Subcutaneous adipose tissue (tissue), 4 donors: Measurements from ENCODE around the gene GTF2F2. TPM values are rescaled to one million over a fixed set of nuclear protein-coding genes. Genes with fewer than 3 reads are reported as not detected.

Source experiments
- CTCF ChIP-seq: fragments of 450-650 bp; IDR thresholded peaks from one replicate; pipeline ENCODE4 v1.5.1; 2016; ENCODE audit warnings: low read depth, mild to moderate bottlenecking, control low read depth, antibody characterized with exemption, moderate library complexity
- total RNA-seq, 4 donors: library from RNA; depleted of rRNA; stranded (reverse); fragments of >200 nt; gene quantifications; one replicate each; pipeline ENCODE4 v1.1.0, GENCODE V29; 2016

GTF2F2 gene
- total RNA-seq, 4 donors from 2014 or later, result 9.0 to 21.5 (median 15.2) TPM

GRCh38 chr13:45228002-45228401 is 107.7 kb downstream of the GTF2F2 start:
- TF ChIP-seq CTCF, result no peak

GRCh38 chr13:45229172-45229571 is 108.9 kb downstream of the GTF2F2 start:
- no peak for TF ChIP-seq CTCF

DNA sequence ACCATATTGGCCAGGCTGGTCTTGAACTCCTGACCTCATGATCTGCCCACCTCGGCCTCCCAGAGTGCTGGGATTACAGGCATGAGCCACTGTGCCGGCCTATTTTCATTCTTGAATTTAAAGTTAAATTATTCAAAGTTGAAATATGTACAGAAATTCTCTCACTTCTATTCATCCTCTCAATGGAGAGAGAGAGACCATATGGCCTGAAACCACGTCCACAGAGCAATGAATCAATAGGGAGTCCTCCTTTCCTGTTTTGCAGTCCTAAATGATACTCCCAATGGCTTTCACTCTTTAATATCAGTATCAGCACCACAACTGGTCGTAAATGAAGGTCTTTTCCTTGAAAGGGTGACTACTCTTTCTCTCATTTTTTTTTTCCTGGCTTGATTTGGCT is 111.0 kb downstream of the GTF2F2 start:
- TF ChIP-seq CTCF, result no peak

GRCh38 chr13:45231722-45232121 is 111.4 kb downstream of the GTF2F2 start:
- TF ChIP-seq CTCF, result no peak

DNA sequence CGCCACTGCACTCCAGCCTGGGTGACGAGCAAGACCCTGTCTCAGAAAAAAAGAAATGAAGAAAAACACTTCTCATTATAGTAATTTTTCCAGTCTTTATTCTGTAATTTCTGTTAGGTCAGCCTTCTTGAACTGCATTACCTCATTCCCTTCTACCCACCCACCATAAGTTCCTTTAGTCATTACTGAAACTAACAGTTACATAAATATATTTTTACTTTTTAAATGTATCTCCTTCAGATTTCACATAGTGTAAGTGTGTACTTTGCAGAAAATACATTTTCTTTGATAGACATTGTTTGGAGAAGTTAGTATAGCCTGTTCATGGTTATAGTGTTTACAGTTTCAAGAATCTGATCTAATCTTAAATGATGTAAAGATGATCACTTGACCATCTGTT is 112.3 kb downstream of the GTF2F2 start:
- TF ChIP-seq CTCF, result no peak

DNA sequence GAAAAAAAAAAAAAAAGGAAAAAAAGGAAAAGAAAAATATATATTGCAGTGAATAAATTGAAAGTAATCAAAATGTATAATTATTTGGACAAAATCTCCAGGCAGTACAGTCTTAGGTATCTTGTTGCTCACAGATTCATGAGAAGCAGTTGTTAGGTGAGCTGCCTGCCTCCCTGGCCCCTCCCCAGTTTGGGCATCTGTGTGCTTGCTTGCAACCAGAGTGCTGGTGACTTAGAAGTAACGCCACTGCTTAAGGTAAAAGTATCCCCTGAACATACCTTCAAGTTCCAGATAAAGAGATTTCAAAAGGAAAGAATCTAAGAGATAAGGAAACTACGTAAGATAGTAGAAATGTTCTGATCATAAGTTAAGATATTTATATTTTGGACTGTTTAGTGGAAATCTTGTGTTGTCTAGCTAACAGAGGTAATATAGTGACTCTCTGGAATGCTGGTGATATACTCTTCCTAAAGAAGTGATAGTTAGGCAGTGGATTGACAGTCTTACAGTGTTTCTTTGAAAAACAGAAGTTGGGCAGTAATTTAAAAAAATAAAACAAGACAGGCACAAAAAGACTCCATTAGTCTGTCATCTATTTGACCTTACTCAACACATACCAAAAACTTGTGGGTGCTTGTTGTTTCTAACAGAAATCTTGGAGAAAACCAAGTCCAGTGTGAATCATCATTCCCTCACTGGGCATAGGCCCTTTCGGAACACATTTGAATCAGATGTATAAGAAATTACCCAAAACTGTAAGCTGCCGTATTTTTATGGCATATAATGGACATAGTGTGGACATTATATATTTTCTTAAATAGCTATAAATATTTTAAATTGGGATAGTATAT is 118.9 kb downstream of the GTF2F2 start:
- TF ChIP-seq CTCF, result no peak

DNA sequence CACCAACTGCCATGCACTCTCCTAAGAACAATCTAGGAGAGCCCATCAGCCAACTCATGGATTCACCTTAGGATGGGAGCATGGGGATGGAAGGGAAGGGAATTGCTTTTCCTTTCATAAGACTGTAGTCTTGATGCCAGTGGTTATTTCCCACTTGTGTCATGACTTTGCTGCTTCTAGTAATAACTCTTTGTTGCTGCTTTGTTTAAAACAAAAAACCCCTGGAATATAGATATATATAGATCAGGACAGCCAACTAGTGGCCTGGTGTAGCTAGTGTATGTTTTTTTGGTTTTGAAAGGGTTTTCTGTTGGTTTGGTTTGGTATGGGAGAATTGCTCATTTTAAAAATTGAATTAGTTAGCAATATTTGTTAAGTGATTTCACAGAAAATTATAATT is 119.8 kb downstream of the GTF2F2 start:
- TF ChIP-seq CTCF, result no peak
